Liver (tissue), 9 donors: ENCODE measurements around the gene GRM1. TPM values are rescaled to one million over a fixed set of nuclear protein-coding genes. Genes with fewer than 3 reads are reported as not detected.

Experiments
- DNase-seq: peaks from one replicate; pipeline ENCODE4 v3.0.0-alpha.2; 2017; ENCODE audit warnings: low spot score
- H3K27ac ChIP-seq, 2 donors: one replicate each; pipeline ENCODE4 v1.7.0; 2013; ENCODE audit warnings: inconsistent platforms in 2 of 2, low read length in 2 of 2, control low read depth in 1 of 2, low read depth in 1 of 2, mild to moderate bottlenecking in 1 of 2
- H3K27me3 ChIP-seq, 4 donors: one replicate each; pipeline versions ENCODE4 v1.6.1 to v1.7.0; 2013; ENCODE audit warnings: low read length in 3 of 4, inconsistent platforms in 1 of 4, mild to moderate bottlenecking in 1 of 4, moderate library complexity in 1 of 4; ENCODE audit not compliant: control insufficient read depth in 4 of 4, insufficient read depth in 4 of 4
- H3K36me3 ChIP-seq, 4 donors: one replicate each; pipeline versions ENCODE4 v1.6.1 to v1.7.0; 2013; ENCODE audit warnings: low read length in 3 of 4, mild to moderate bottlenecking in 3 of 4, low read depth in 1 of 4, moderate library complexity in 1 of 4; ENCODE audit not compliant: control insufficient read depth in 4 of 4, insufficient read depth in 3 of 4
- H3K4me1 ChIP-seq, 4 donors: one replicate each; pipeline versions ENCODE4 v1.6.1 to v1.7.0; 2013; ENCODE audit warnings: low read length in 3 of 4, mild to moderate bottlenecking in 3 of 4, moderate library complexity in 1 of 4; ENCODE audit not compliant: control insufficient read depth in 4 of 4, insufficient read depth in 4 of 4
- H3K4me3 ChIP-seq, 3 donors: one replicate each; pipeline versions ENCODE4 v1.6.1 to v1.7.0; 2013; ENCODE audit warnings: low read length in 3 of 3, control low read depth in 1 of 3, low read depth in 1 of 3, mild to moderate bottlenecking in 1 of 3
- H3K9ac ChIP-seq, 2 donors: one replicate each; pipeline ENCODE4 v1.7.0; 2013; ENCODE audit warnings: low read length in 2 of 2, mild to moderate bottlenecking in 2 of 2, moderate library complexity in 2 of 2, control low read depth in 1 of 2, low read depth in 1 of 2
- H3K9me3 ChIP-seq, 4 donors: one replicate each; pipeline versions ENCODE4 v1.6.1 to v1.7.0; 2013; ENCODE audit warnings: low read length in 3 of 4; ENCODE audit not compliant: control insufficient read depth in 4 of 4
- CTCF ChIP-seq: fragments of 150-350 bp; IDR thresholded peaks from 2 replicates; pipeline ENCODE4 v1.5.1; 2017; ENCODE audit warnings: improper control_type of control experiment, low read depth, low read length; ENCODE audit not compliant: missing input control
- EGR1 ChIP-seq, 2 donors: IDR thresholded peaks; 2 replicates each; pipeline ENCODE4 v1.6.1; 2016 to 2018; ENCODE audit warnings: antibody characterized with exemption in 2 of 2, low read depth in 2 of 2
- FOXA1 ChIP-seq: IDR thresholded peaks from 2 replicates; pipeline ENCODE4 v1.6.1; 2016; ENCODE audit warnings: antibody characterized with exemption
- FOXA2 ChIP-seq: IDR thresholded peaks from 2 replicates; pipeline ENCODE4 v1.6.1; 2016; ENCODE audit warnings: antibody characterized with exemption
- GABPA ChIP-seq, 2 donors: IDR thresholded peaks in 1 of 2; conservative IDR thresholded peaks in 1 of 2; 2 replicates each; pipeline ENCODE4 v1.6.1; 2016; ENCODE audit warnings: antibody characterized with exemption in 2 of 2, mild to moderate bottlenecking in 1 of 2, moderate library complexity in 1 of 2
- HNF4A ChIP-seq, 2 donors: conservative IDR thresholded peaks; 2 replicates each; pipeline ENCODE4 v1.6.1; 2016; ENCODE audit warnings: antibody characterized with exemption in 2 of 2, mild to moderate bottlenecking in 2 of 2
- HNF4G ChIP-seq: IDR thresholded peaks from 2 replicates; pipeline ENCODE4 v1.6.1; 2016; ENCODE audit warnings: antibody characterized with exemption
- JUND ChIP-seq, 2 donors: IDR thresholded peaks; 2 replicates each; pipeline ENCODE4 v1.6.1; 2016; ENCODE audit warnings: antibody characterized with exemption in 2 of 2
- NR2F2 ChIP-seq: IDR thresholded peaks from 2 replicates; pipeline ENCODE4 v1.6.1; 2016; ENCODE audit warnings: antibody characterized with exemption
- RAD21 ChIP-seq, 2 donors: IDR thresholded peaks; 2 replicates each; pipeline ENCODE4 v1.6.1; 2016; ENCODE audit warnings: antibody characterized with exemption in 2 of 2, mild to moderate bottlenecking in 2 of 2
- RXRA ChIP-seq, 2 donors: IDR thresholded peaks; 2 replicates each; pipeline ENCODE4 v1.6.1; 2017 to 2018; ENCODE audit warnings: antibody characterized with exemption in 2 of 2, mild to moderate bottlenecking in 1 of 2
- SP1 ChIP-seq: IDR thresholded peaks from 2 replicates; pipeline ENCODE4 v1.6.1; 2018; ENCODE audit warnings: antibody characterized with exemption, mild to moderate bottlenecking
- TAF1 ChIP-seq: conservative IDR thresholded peaks from 2 replicates; pipeline ENCODE4 v1.6.1; 2016; ENCODE audit warnings: antibody characterized with exemption, mild to moderate bottlenecking
- YY1 ChIP-seq: IDR thresholded peaks from 2 replicates; pipeline ENCODE4 v1.6.1; 2016; ENCODE audit warnings: antibody characterized with exemption, mild to moderate bottlenecking
- ZBTB33 ChIP-seq: IDR thresholded peaks from 2 replicates; pipeline ENCODE4 v1.6.1; 2016; ENCODE audit warnings: antibody characterized with exemption
- WGBS: extraction: QIAGEN DNeasy Blood & Tissue Kit; methylation state at CpG from one replicate; pipeline ENCODE4 v1.1.7; 2013; 5-methylcytosine and 5-hydroxymethylcytosine counted together
- polyA plus RNA-seq, 2 donors: library from polyadenylated mRNA; stranded (reverse) in 1 of 2; unstranded in 1 of 2; fragments of 200-250 nt in 1 of 2; fragments of >200 nt in 1 of 2; fragmentation: Nextera tagmentation in 1 of 2; extraction: Ambion mirVana in 1 of 2; gene quantifications; one replicate each; pipeline versions ENCODE4 v1.2.1 to v1.2.3, GENCODE V29; 2013 to 2015
- total RNA-seq, 2 donors: library from RNA; depleted of rRNA; stranded (reverse); fragments of >200 nt; gene quantifications; one replicate each; pipeline ENCODE4 v1.2.3, GENCODE V29; 2014
- TF ChIP-seq, protein P1 (sequence below): IDR thresholded peaks from 2 replicates; pipeline ENCODE4 v1.6.1; 2016; ENCODE audit warnings: antibody characterized with exemption
- TF ChIP-seq, protein P2 (sequence below): IDR thresholded peaks from 2 replicates; pipeline ENCODE4 v1.6.1; 2016; ENCODE audit warnings: antibody characterized with exemption
- TF ChIP-seq, protein P3 (sequence below): IDR thresholded peaks from 2 replicates; pipeline ENCODE4 v1.6.1; 2016; ENCODE audit warnings: antibody characterized with exemption, mild to moderate bottlenecking
- donor health status: healthy.
- donor health status: healthy.
- donor health status: healthy.
- donor health status: healthy.
- donor health status: healthy.

GRM1 gene
- total and polyA plus RNA-seq, 4 donors = under 0.01 to 0.05 (median 0.01) TPM; not detected in 1

DNA sequence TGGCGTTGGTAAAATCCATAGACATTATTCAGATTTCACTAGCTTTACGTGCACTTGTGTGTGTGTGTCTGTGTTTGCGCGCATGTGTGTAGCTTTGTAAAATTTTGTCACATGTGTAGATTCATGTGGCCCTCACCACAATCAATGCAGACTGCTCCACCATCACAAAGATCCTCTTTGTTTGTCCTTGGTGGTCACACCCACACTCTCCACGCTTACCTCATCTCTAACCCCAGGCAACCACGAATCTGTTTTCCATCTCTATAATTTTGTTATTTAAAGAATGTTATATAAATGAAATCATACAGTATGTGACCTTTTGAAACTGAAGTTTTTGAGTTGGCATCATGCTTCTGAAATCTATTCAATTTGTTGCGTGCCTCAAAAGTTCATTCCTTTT is 58.5 kb downstream of the GRM1 start:
- H3K4me3 ChIP-seq = no peak overlapping the region
- H3K36me3 ChIP-seq = no peaks in the 10 kb centered on the region
- no peak overlapping the region for H3K27ac ChIP-seq
- no peak overlapping the region for H3K9ac ChIP-seq
- H3K27me3 ChIP-seq = peaks cover 0 to 3% (median 0%) of the 10 kb centered on the region in 4 donors
- 83% methylated on average over 7 of the region's 7 CpGs for WGBS
- H3K4me1 ChIP-seq = no peaks in the 10 kb centered on the region
- DNase-seq = no peak
- TF ChIP-seq HNF4A (conservative IDR thresholded peaks at IDR 0.05) (no peak), TAF1 (no peak), RXRA (IDR thresholded peaks at IDR 0.05) (no peak), FOXA1 (no peak), YY1 (no peak), NR2F2 (no peak), HNF4G (no peak), RAD21 (IDR thresholded peaks at IDR 0.05) (no peak), SP1 (no peak), ZBTB33 (no peak), JUND (IDR thresholded peaks at IDR 0.05) (no peak)
- TF ChIP-seq, protein P1, sequence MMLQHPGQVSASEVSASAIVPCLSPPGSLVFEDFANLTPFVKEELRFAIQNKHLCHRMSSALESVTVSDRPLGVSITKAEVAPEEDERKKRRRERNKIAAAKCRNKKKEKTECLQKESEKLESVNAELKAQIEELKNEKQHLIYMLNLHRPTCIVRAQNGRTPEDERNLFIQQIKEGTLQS = no peak
- TF ChIP-seq, protein P2, sequence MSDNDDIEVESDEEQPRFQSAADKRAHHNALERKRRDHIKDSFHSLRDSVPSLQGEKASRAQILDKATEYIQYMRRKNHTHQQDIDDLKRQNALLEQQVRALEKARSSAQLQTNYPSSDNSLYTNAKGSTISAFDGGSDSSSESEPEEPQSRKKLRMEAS = no peak
- H3K9me3 ChIP-seq = no peaks in the 10 kb centered on the region

DNA sequence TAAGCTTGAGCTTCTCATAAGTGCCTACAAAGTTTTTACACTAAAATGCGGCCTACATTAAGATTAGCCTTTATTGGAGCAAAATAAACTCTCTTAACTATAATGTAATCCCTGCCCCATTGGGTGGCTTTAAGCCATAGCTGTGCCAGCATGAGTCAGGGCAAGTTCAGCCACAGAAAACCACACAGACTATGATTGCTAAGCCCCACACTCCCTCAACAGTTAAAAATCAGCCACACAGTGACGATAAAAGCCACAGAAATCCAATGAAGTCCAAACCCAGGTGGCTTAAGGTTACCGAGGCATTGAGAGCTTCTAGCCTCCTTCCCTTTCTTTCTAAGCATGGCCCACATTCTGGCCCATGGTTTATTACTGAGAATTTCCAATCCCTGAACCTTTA is 61.6 kb downstream of the GRM1 start:
- no peak for TF ChIP-seq JUND (IDR thresholded peaks at IDR 0.05)
- no peak for TF ChIP-seq FOXA2
- no peak for TF ChIP-seq HNF4A (conservative IDR thresholded peaks at IDR 0.05)
- TF ChIP-seq, protein P3, sequence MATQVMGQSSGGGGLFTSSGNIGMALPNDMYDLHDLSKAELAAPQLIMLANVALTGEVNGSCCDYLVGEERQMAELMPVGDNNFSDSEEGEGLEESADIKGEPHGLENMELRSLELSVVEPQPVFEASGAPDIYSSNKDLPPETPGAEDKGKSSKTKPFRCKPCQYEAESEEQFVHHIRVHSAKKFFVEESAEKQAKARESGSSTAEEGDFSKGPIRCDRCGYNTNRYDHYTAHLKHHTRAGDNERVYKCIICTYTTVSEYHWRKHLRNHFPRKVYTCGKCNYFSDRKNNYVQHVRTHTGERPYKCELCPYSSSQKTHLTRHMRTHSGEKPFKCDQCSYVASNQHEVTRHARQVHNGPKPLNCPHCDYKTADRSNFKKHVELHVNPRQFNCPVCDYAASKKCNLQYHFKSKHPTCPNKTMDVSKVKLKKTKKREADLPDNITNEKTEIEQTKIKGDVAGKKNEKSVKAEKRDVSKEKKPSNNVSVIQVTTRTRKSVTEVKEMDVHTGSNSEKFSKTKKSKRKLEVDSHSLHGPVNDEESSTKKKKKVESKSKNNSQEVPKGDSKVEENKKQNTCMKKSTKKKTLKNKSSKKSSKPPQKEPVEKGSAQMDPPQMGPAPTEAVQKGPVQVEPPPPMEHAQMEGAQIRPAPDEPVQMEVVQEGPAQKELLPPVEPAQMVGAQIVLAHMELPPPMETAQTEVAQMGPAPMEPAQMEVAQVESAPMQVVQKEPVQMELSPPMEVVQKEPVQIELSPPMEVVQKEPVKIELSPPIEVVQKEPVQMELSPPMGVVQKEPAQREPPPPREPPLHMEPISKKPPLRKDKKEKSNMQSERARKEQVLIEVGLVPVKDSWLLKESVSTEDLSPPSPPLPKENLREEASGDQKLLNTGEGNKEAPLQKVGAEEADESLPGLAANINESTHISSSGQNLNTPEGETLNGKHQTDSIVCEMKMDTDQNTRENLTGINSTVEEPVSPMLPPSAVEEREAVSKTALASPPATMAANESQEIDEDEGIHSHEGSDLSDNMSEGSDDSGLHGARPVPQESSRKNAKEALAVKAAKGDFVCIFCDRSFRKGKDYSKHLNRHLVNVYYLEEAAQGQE = no peak
- no peak for TF ChIP-seq TAF1
- TF ChIP-seq FOXA1 = no peak
- TF ChIP-seq, protein P1 = no peak
- no peak for TF ChIP-seq HNF4G
- TF ChIP-seq RXRA (IDR thresholded peaks at IDR 0.05) = no peak
- TF ChIP-seq EGR1 (IDR thresholded peaks at IDR 0.05; ENCODE audit: low read depth in 2 of 2) = no peak
- no peak for TF ChIP-seq CTCF
- no peak for TF ChIP-seq GABPA (IDR thresholded peaks at IDR 0.05 in 1 of 2, conservative IDR thresholded peaks at IDR 0.05 in 1 of 2)
- TF ChIP-seq NR2F2 = no peak
- TF ChIP-seq, protein P2 = no peak
- Histone ChIP-seq H3K4me1 (no peaks in the 10 kb centered on the region), H3K27me3 (peaks cover 0 to 3% (median 0%) of the 10 kb centered on the region in 4 donors), H3K27ac (no peak overlapping the region), H3K9me3 (no peaks in the 10 kb centered on the region), H3K4me3 (no peak overlapping the region), H3K36me3 (no peaks in the 10 kb centered on the region), H3K9ac (no peak overlapping the region)
- WGBS = 82% methylated on average over 3 of the region's 3 CpGs
- DNase-seq = no peak
